ENCODE measurements around the gene SSX1.
"Not testable (repeated sequence)": the region's sequence is repeated elsewhere in the genome, so short reads cannot be mapped to it uniquely, and the experiment has no call there.

Gene SSX1

GRCh38 chrX:48255062-48255796, at the start of gene SSX1:
Gene SSX1, plus strand, starts transcription at chrX:48255392. Its CDS starts 1,850 bp downstream, at chrX:48257242.
- not testable (repeated sequence) for H3K36me3 Mint-ChIP-seq (ENCODE audit: low read depth); DNase-seq (ENCODE audit: low spot score)

GRCh38 chrX:48214341-48214740, 40.9 kb upstream of the SSX1 start:
- not testable (repeated sequence) for H3K27ac Mint-ChIP-seq; DNase-seq (ENCODE audit: low spot score); H3K27me3 Mint-ChIP-seq (ENCODE audit: low read depth); H3K36me3 Mint-ChIP-seq (ENCODE audit: low read depth); H3K4me3 Mint-ChIP-seq; H3K4me1 Mint-ChIP-seq (ENCODE audit: low read depth); H3K9me3 Mint-ChIP-seq

More at GRCh38 chrX:48255062-48255796, at the start of gene SSX1:
- not testable (repeated sequence) for H3K9me3 Mint-ChIP-seq; H3K27ac Mint-ChIP-seq; H3K4me1 Mint-ChIP-seq (ENCODE audit: low read depth); H3K27me3 Mint-ChIP-seq (ENCODE audit: low read depth); H3K4me3 Mint-ChIP-seq

- DNase-seq (ENCODE audit: low spot score); H3K27me3 Mint-ChIP-seq (ENCODE audit: low read depth); H3K27ac Mint-ChIP-seq; H3K36me3 Mint-ChIP-seq (ENCODE audit: low read depth); H3K9me3 Mint-ChIP-seq; H3K4me1 Mint-ChIP-seq (ENCODE audit: low read depth); H3K4me3 Mint-ChIP-seq: not testable (repeated sequence)
Observed at GRCh38 chrX:48224196-48224595, 31.0 kb upstream of the SSX1 start.

- not testable (repeated sequence) for H3K27ac Mint-ChIP-seq; H3K4me3 Mint-ChIP-seq; H3K9me3 Mint-ChIP-seq; H3K36me3 Mint-ChIP-seq (ENCODE audit: low read depth); H3K4me1 Mint-ChIP-seq (ENCODE audit: low read depth); H3K27me3 Mint-ChIP-seq (ENCODE audit: low read depth); DNase-seq (ENCODE audit: low spot score)
Observed at GRCh38 chrX:48252945-48253344, 2.2 kb upstream of the SSX1 start.

- H3K36me3 Mint-ChIP-seq (ENCODE audit: low read depth); H3K27ac Mint-ChIP-seq; H3K9me3 Mint-ChIP-seq; H3K4me3 Mint-ChIP-seq; H3K4me1 Mint-ChIP-seq (ENCODE audit: low read depth); H3K27me3 Mint-ChIP-seq (ENCODE audit: low read depth); DNase-seq (ENCODE audit: low spot score): not testable (repeated sequence)
Observed at GRCh38 chrX:48274365-48274764, 19.2 kb downstream of the SSX1 start.

GRCh38 chrX:48278958-48279357, 23.8 kb downstream of the SSX1 start:
- no peaks in the 10 kb centered on the region for H3K27me3 Mint-ChIP-seq (ENCODE audit: low read depth)
- no peak for DNase-seq (ENCODE audit: low spot score)
- no peak overlapping the region for H3K27ac Mint-ChIP-seq

GRCh38 chrX:48280729-48281128, 25.5 kb downstream of the SSX1 start:
- not testable (repeated sequence) for H3K4me1 Mint-ChIP-seq (ENCODE audit: low read depth); H3K27ac Mint-ChIP-seq; H3K4me3 Mint-ChIP-seq; H3K36me3 Mint-ChIP-seq (ENCODE audit: low read depth); H3K27me3 Mint-ChIP-seq (ENCODE audit: low read depth); H3K9me3 Mint-ChIP-seq; DNase-seq (ENCODE audit: low spot score)

More at GRCh38 chrX:48278958-48279357, 23.8 kb downstream of the SSX1 start:
- no peaks in the 10 kb centered on the region for H3K9me3 Mint-ChIP-seq
- no peaks in the 10 kb centered on the region for H3K36me3 Mint-ChIP-seq (ENCODE audit: low read depth)
- no peak overlapping the region for H3K4me3 Mint-ChIP-seq
- H3K4me1 Mint-ChIP-seq (ENCODE audit: low read depth): no peaks in the 10 kb centered on the region

- Mint-ChIP-seq H3K36me3 (ENCODE audit: low read depth) (no peaks in the 10 kb centered on the region), H3K4me3 (no peak overlapping the region), H3K4me1 (ENCODE audit: low read depth) (no peaks in the 10 kb centered on the region), H3K9me3 (no peaks in the 10 kb centered on the region), H3K27me3 (ENCODE audit: low read depth) (peaks cover 2% of the 10 kb centered on the region), H3K27ac (no peak overlapping the region)
- DNase-seq (ENCODE audit: low spot score): no peak
Observed at GRCh38 chrX:48306175-48306574, 51.0 kb downstream of the SSX1 start.

- not testable (repeated sequence) for DNase-seq (ENCODE audit: low spot score); H3K4me1 Mint-ChIP-seq (ENCODE audit: low read depth); H3K27ac Mint-ChIP-seq; H3K9me3 Mint-ChIP-seq; H3K27me3 Mint-ChIP-seq (ENCODE audit: low read depth); H3K4me3 Mint-ChIP-seq; H3K36me3 Mint-ChIP-seq (ENCODE audit: low read depth)
Observed at GRCh38 chrX:48313996-48314395, 58.8 kb downstream of the SSX1 start.

Measured in T-helper 2 cell treated with Interferon-gamma antibody and Interleukin-4, amounts not matched to agents 5 μg/mL and 100 μg/mL, for 36 hours (primary cell).